ENCODE results near the gene FAM124A. TPM values are rescaled to one million over a fixed set of nuclear protein-coding genes. Genes with fewer than 3 reads are reported as not detected.

FAM124A gene
- total RNA-seq, 4 donors from 2014 or later, result 1.9 to 17.7 (median 2.7) TPM

GRCh38 chr13:51221108-51221507 is 1.1 kb upstream of the FAM124A start:
- Histone ChIP-seq H3K36me3 (no peaks in the 10 kb centered on the region), H3K4me3 (no peak overlapping the region), H3K4me1 (peaks cover 0 to 16% (median 7%) of the 10 kb centered on the region in 4 donors), H3K27ac (no peak overlapping the region), H3K9me3 (no peaks in the 10 kb centered on the region), H3K27me3 (peaks cover 40% of the 10 kb centered on the region)
- 47 to 50% methylated on average over 1 to 4 of the region's 4 CpGs for WGBS, 2 donors (ENCODE audit: low coverage in 1 of 2)
- TF ChIP-seq, protein P1, sequence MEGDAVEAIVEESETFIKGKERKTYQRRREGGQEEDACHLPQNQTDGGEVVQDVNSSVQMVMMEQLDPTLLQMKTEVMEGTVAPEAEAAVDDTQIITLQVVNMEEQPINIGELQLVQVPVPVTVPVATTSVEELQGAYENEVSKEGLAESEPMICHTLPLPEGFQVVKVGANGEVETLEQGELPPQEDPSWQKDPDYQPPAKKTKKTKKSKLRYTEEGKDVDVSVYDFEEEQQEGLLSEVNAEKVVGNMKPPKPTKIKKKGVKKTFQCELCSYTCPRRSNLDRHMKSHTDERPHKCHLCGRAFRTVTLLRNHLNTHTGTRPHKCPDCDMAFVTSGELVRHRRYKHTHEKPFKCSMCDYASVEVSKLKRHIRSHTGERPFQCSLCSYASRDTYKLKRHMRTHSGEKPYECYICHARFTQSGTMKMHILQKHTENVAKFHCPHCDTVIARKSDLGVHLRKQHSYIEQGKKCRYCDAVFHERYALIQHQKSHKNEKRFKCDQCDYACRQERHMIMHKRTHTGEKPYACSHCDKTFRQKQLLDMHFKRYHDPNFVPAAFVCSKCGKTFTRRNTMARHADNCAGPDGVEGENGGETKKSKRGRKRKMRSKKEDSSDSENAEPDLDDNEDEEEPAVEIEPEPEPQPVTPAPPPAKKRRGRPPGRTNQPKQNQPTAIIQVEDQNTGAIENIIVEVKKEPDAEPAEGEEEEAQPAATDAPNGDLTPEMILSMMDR (IDR thresholded peaks at IDR 0.05), result no peak
- TF ChIP-seq POLR2AphosphoS5 (IDR thresholded peaks at IDR 0.05) (no peak), EP300 (IDR thresholded peaks at IDR 0.05; ENCODE audit: low read depth) (no peak), POLR2A (IDR thresholded peaks at IDR 0.05) (no peak)
- no peak for DNase-seq
- intact Hi-C loops (cut with DNase I; ENCODE audit: low total_unique reads), result loop anchor here (5.0 kb wide), 1 partner anchor 56 kb away; no protein-coding TSS in a partner anchor
- in situ Hi-C loops (cut with MboI; ENCODE audit: low pct_ligation_motif_present in 1 of 4, low pct_unique_long_range_greater_than_20kb in 1 of 4, low sequenced_read_pairs in 3 of 4), result no loop called here

DNA sequence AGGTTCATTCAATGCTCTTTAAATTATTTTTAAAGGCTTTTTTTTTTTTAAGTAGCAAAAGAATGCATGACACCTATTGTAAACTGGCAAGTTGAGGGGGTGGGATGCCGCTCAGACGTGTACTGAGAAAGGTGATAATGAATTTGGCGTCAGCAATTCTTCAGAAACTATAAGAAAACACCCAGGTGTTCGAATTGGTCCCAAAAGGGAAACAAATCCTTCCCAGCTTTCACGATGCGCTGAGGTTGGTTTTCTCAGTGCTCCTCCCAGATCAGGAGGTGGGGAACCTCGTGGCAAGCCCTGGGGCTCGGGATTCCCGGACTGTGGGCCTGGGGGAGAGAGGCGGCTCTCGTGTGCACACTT is 543 bp upstream of the FAM124A start:
- DNase-seq, result no peak
- no peaks in the 10 kb centered on the region for H3K36me3 ChIP-seq
- H3K4me3 ChIP-seq, result peak overlapping the region; percentile 48 to 66 (median 57)
- H3K4me1 ChIP-seq, result peaks cover 0 to 17% (median 7%) of the 10 kb centered on the region in 4 donors
- H3K9me3 ChIP-seq, result no peaks in the 10 kb centered on the region
- in situ Hi-C loops (cut with MboI; ENCODE audit: low pct_ligation_motif_present in 1 of 4, low pct_unique_long_range_greater_than_20kb in 1 of 4, low sequenced_read_pairs in 3 of 4) (no loop called here), intact Hi-C loops (cut with DNase I; ENCODE audit: low total_unique reads) (loop anchor here (5.0 kb wide), 1 partner anchor 56 kb away; no protein-coding TSS in a partner anchor)
- TF ChIP-seq EP300 (IDR thresholded peaks at IDR 0.05; ENCODE audit: low read depth), result no peak
- TF ChIP-seq, protein P1 (IDR thresholded peaks at IDR 0.05), result no peak
- no peak for TF ChIP-seq POLR2AphosphoS5 (IDR thresholded peaks at IDR 0.05)
- TF ChIP-seq POLR2A (IDR thresholded peaks at IDR 0.05), result no peak
- peaks cover 40% of the 10 kb centered on the region for H3K27me3 ChIP-seq
- H3K27ac ChIP-seq, result peak overlapping the region in 1 of 4 donors; percentile 63
- WGBS, 2 donors (ENCODE audit: low coverage in 1 of 2), result 2 to 4% methylated on average over 6 to 11 of the region's 11 CpGs

DNA sequence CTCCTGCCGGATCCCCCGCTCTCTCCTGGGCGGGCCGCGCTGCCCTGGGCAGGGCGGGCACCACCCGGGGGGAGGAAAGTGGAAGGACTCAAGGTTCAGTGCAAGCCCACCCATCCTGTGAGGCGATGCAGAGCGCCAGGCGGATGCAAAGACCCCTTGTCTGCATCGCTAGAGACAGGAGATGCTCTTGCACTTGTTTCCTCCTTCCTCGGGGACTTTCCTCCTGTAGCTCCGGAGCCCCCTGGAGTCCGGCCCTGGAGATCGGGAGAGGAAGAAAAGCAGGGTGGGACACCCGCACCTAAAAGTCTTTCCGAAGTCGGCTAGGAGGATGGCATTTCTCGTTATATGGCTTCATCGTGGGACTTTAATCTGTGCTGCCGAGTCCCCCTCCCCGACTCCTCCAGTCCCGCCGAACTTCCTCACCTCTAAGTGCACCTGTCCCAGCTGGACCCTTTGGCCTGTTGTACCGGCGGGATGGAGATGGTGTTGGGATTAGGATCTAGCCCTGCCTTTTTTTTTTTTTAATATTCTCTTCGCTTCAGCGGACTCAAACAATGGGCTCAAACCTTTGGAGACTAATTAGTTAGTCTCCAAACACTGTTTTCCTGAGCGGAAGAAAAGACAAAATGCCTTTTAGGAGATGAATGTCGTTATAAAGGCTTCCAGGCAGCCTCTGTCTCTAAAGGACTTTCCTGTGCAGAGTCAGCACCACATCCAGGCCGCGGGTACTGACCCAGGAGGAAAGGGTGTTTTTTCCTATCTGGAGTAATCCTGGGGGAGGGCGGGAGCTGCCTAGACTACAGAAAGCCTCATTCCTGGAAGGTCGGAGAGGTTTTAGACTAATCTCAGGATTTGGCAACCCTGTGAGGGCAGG is 725 bp downstream of the FAM124A start:
- 15 to 24% methylated on average over 11 to 33 of the region's 34 CpGs for WGBS, 2 donors (ENCODE audit: low coverage in 1 of 2)
- Histone ChIP-seq H3K27ac (peak overlapping the region; percentile 52 to 76 (median 68)), H3K27me3 (peaks cover 40% of the 10 kb centered on the region), H3K36me3 (no peaks in the 10 kb centered on the region), H3K4me1 (peaks cover 0 to 19% (median 7%) of the 10 kb centered on the region in 4 donors), H3K9me3 (no peaks in the 10 kb centered on the region), H3K4me3 (peak overlapping the region; percentile 48 to 69 (median 65))
- intact Hi-C loops (cut with DNase I; ENCODE audit: low total_unique reads), result loop anchor here (5.0 kb wide), 1 partner anchor 54 kb away; no protein-coding TSS in a partner anchor
- in situ Hi-C loops (cut with MboI; ENCODE audit: low pct_ligation_motif_present in 1 of 4, low pct_unique_long_range_greater_than_20kb in 1 of 4, low sequenced_read_pairs in 3 of 4), result no loop called here
- TF ChIP-seq EP300 (IDR thresholded peaks at IDR 0.05; ENCODE audit: low read depth), result no peak
- no peak for TF ChIP-seq POLR2AphosphoS5 (IDR thresholded peaks at IDR 0.05)
- TF ChIP-seq, protein P1 (IDR thresholded peaks at IDR 0.05), result no peak
- TF ChIP-seq POLR2A (IDR thresholded peaks at IDR 0.05), result no peak
- DNase-seq, result no peak

DNA sequence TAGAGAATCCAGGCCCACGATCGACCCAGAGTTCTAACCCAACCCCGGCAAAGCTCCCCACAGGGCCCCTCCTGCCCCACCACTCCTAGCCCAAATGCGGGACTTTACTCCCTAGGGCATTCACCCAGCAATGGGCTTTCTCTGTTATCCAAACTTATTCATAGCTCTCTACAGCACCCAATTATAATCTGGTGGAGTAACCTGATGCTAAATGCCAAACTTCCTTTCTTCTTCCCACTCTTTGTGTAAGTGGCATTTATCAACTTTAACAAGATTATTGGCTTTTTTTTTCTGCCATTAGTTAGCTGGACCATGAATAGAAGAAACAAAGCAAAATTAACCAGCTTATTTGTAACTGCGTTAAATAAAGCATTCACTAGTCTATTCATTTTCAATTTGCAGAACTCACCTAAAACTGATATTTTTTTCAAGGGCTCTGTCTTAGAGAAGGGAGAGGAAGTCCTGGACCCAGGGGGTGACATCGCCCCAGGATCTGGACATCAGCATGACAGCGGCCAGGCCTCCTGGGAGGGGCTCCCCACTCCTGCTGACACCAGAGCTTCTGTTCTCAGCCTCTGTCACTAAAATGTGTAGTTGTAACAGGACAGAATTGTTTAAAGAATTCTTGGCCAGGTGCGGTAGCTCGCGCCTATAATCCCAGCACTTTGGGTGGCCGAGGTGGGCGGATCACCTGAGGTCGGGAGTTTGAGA is 1.5 kb downstream of the FAM124A start:
- Histone ChIP-seq H3K4me1 (peaks cover 0 to 19% (median 7%) of the 10 kb centered on the region in 4 donors), H3K4me3 (peak overlapping the region in 1 of 4 donors; percentile 64), H3K9me3 (no peaks in the 10 kb centered on the region), H3K27me3 (peaks cover 40% of the 10 kb centered on the region), H3K36me3 (no peaks in the 10 kb centered on the region), H3K27ac (peak overlapping the region; percentile 33 to 74 (median 58))
- intact Hi-C loops (cut with DNase I; ENCODE audit: low total_unique reads), result loop anchor here (5.0 kb wide), 1 partner anchor 54 kb away; no protein-coding TSS in a partner anchor
- in situ Hi-C loops (cut with MboI; ENCODE audit: low pct_ligation_motif_present in 1 of 4, low pct_unique_long_range_greater_than_20kb in 1 of 4, low sequenced_read_pairs in 3 of 4), result no loop called here
- TF ChIP-seq POLR2A (IDR thresholded peaks at IDR 0.05), result no peak
- TF ChIP-seq, protein P1 (IDR thresholded peaks at IDR 0.05), result no peak
- TF ChIP-seq POLR2AphosphoS5 (IDR thresholded peaks at IDR 0.05), result no peak
- TF ChIP-seq EP300 (IDR thresholded peaks at IDR 0.05; ENCODE audit: low read depth), result no peak
- 81 to 84% methylated on average over 2 to 13 of the region's 13 CpGs for WGBS, 2 donors (ENCODE audit: low coverage in 1 of 2)
- DNase-seq, result no peak

Measured in transverse colon (tissue), 4 donors.